ENCODE measurements around the gene CMTM3.

- no peak for TF ChIP-seq CTCF (IDR thresholded peaks at IDR 0.05)
- no peak for TF ChIP-seq POLR2A (IDR thresholded peaks at IDR 0.05)
- TF ChIP-seq POLR2AphosphoS5 (IDR thresholded peaks at IDR 0.05) = no peak
- TF ChIP-seq EP300 (IDR thresholded peaks at IDR 0.05) = no peak
Observed at GRCh38 chr16:66562409-66562808, 42.1 kb upstream of the CMTM3 start.

Data from upper lobe of left lung (tissue), 4 donors.